ENCODE data around the gene OR2G3. TPM values are rescaled to one million over a fixed set of nuclear protein-coding genes. Genes with fewer than 3 reads are reported as not detected.

Gene OR2G3
- total RNA-seq: not detected in 2 replicates

DNA sequence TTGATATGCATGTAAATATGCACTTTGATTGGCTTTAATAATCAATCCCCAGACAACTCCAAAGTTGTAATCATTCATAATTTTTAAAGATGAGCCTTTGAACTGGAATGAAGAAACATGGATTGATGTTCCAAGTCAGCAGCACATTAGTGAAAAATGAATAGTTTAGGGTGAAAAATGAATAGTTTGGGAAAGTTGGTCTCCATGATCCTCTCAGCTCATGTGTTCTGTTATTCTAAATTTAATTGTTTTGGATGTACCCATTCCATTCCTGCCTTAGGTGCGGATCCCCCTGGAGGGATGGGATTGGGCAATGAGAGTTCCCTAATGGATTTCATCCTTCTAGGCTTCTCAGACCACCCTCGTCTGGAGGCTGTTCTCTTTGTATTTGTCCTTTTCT, at the start of gene OR2G3:
Gene OR2G3 (plus strand): TSS at position 301 of the 400 bp plus-strand sequence. CDS start 0 bp downstream, at position 301.

DNA sequence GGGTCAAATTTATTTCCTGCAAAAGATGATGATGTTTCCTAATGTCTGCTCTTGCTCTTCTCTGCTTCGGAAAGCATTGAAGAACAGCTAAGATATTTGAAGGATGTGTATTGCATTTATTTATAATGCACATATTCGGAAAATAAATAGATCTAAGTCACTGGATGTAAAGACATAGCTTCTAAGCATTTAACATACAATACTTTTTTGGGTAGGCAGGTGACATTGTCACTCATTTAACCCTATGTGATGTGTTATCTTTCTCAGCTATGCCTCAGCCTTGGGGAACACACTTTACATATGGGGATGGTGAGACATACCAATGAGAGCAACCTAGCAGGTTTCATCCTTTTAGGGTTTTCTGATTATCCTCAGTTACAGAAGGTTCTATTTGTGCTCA, 17.3 kb upstream of the OR2G3 start, which contains the start of gene OR2G2:
Gene OR2G2 (plus strand): TSS at position 301 of the 400 bp plus-strand sequence. CDS start 0 bp downstream, at position 301.

Small RNA genes lying within 50 kb of the gene (small RNA-seq; reads per million reads assigned to genes)
- gene RF00026: not detected

Other genes with a start within 250 kb of the OR2G3 start
- gene NLRP3, start 189.4 kb upstream of the OR2G3 start, total RNA-seq: 1.2 and 4.9 TPM in 2 replicates
- not detected in 2 replicates for gene OR2B11, start 147.5 kb upstream of the OR2G3 start, total RNA-seq
- gene OR2C3, start 69.1 kb upstream of the OR2G3 start, total RNA-seq: under 0.01 and 0.43 TPM in 2 replicates
- gene GCSAML, start 56.5 kb upstream of the OR2G3 start, total RNA-seq: under 0.01 and 0.22 TPM in 2 replicates
- gene OR2G2, start 17.2 kb upstream of the OR2G3 start, total RNA-seq: not detected in 2 replicates
- not detected in 2 replicates for gene OR13G1, start 74.2 kb downstream of the OR2G3 start, total RNA-seq
- not detected in 2 replicates for gene OR6F1, start 111.1 kb downstream of the OR2G3 start, total RNA-seq
- gene OR14K1, start 133.0 kb downstream of the OR2G3 start, total RNA-seq: not detected in 2 replicates
- gene OR14A2, start 142.6 kb downstream of the OR2G3 start, total RNA-seq: not detected in 2 replicates
- gene OR1C1, start 155.0 kb downstream of the OR2G3 start, total RNA-seq: not detected in 2 replicates
- not detected in 2 replicates for gene OR14A16, start 218.5 kb downstream of the OR2G3 start, total RNA-seq
- not detected in 2 replicates for gene OR11L1, start 236.3 kb downstream of the OR2G3 start, total RNA-seq